GM23338 (cell line): ENCODE data around the gene GPC6. TPM values are rescaled to one million over a fixed set of nuclear protein-coding genes. Genes with fewer than 3 reads are reported as not detected.

Experiments
- ATAC-seq: fragments of 200-7000 bp; cut with Tn5 transposase; 3 replicates; pipeline ENCODE4 v1.9.1; 2020
- DNase-seq: peaks from one replicate; pipeline ENCODE4 v3.0.0-alpha.2; 2015; ENCODE audit warnings: low spot score
- H2AFZ ChIP-seq: fragments of 200-600 bp; sonication (generic); 2 replicates; pipeline ENCODE4 v1.8.0; 2016; ENCODE audit warnings: antibody characterized with exemption, mild to moderate bottlenecking, moderate library complexity
- H3F3A ChIP-seq: fragments of 200-600 bp; sonication (generic); replicated peaks from 2 replicates; pipeline ENCODE4 v1.8.0; 2017; ENCODE audit warnings: antibody characterized with exemption, mixed run types, low read depth
- H3K27ac ChIP-seq: fragments of 200-600 bp; sonication (generic); 2 replicates; pipeline ENCODE4 v1.6.1; 2016; ENCODE audit warnings: low read depth
- H3K27me3 ChIP-seq: fragments of 200-600 bp; sonication (generic); 2 replicates; pipeline ENCODE4 v1.8.0; 2016; ENCODE audit warnings: mild to moderate bottlenecking, mixed run types, moderate library complexity; ENCODE audit not compliant: insufficient read depth
- H3K36me3 ChIP-seq: fragments of 200-600 bp; sonication (generic); 2 replicates; pipeline ENCODE4 v1.8.0; 2016; ENCODE audit warnings: mild to moderate bottlenecking; ENCODE audit not compliant: insufficient read depth
- H3K4me1 ChIP-seq: fragments of 200-600 bp; sonication (generic); 2 replicates; pipeline ENCODE4 v1.8.0; 2016; ENCODE audit warnings: mild to moderate bottlenecking, moderate library complexity; ENCODE audit not compliant: insufficient read depth
- H3K4me2 ChIP-seq: fragments of 200-600 bp; sonication (generic); 2 replicates; pipeline ENCODE4 v1.7.1; 2017; ENCODE audit warnings: mixed run types
- H3K4me3 ChIP-seq: fragments of 200-600 bp; sonication (generic); 2 replicates; pipeline ENCODE4 v1.6.1; 2016; ENCODE audit warnings: mixed run types
- H3K79me2 ChIP-seq: fragments of 200-600 bp; sonication (generic); replicated peaks from 2 replicates; pipeline ENCODE4 v1.8.0; 2017; ENCODE audit warnings: mild to moderate bottlenecking; ENCODE audit not compliant: insufficient read depth
- H3K9me2 ChIP-seq: fragments of 200-600 bp; sonication (generic); 2 replicates; pipeline ENCODE4 v1.8.0; 2017; ENCODE audit not compliant: insufficient read depth
- H4K20me1 ChIP-seq: fragments of 200-600 bp; sonication (generic); replicated peaks from 2 replicates; pipeline ENCODE4 v1.8.0; 2017; ENCODE audit warnings: mild to moderate bottlenecking; ENCODE audit not compliant: insufficient read depth
- H3K27ac Mint-ChIP-seq: 2 replicates; pipeline ENCODE4 v1.8.0; 2020; ENCODE audit warnings: inconsistent platforms, mild to moderate bottlenecking, moderate library complexity, mixed read lengths
- H3K27me3 Mint-ChIP-seq: 3 replicates; pipeline ENCODE4 v1.8.0; 2022; ENCODE audit warnings: low read depth, mild to moderate bottlenecking, moderate library complexity, mixed read lengths, inconsistent platforms; ENCODE audit not compliant: insufficient read depth, poor library complexity
- H3K36me3 Mint-ChIP-seq: 3 replicates; pipeline ENCODE4 v1.8.0; 2021; ENCODE audit warnings: low read depth, mild to moderate bottlenecking, inconsistent platforms, moderate library complexity, mixed read lengths
- H3K4me1 Mint-ChIP-seq: 3 replicates; pipeline ENCODE4 v1.8.0; 2020; ENCODE audit warnings: mild to moderate bottlenecking, inconsistent platforms, mixed read lengths
- H3K4me3 Mint-ChIP-seq: 3 replicates; pipeline ENCODE4 v1.8.0; 2021; ENCODE audit warnings: moderate library complexity, mild to moderate bottlenecking, inconsistent platforms, mixed read lengths
- H3K9me3 Mint-ChIP-seq: 3 replicates; pipeline ENCODE4 v1.8.0; 2020; ENCODE audit warnings: moderate library complexity, mild to moderate bottlenecking, inconsistent platforms, mixed read lengths
- CREB1 ChIP-seq: fragments of 250-450 bp; sonication (Bioruptor Pico); IDR thresholded peaks from 2 replicates; pipeline ENCODE4 v1.5.0; 2020; ENCODE audit warnings: low read depth, mild to moderate bottlenecking, moderate library complexity
- CTCF ChIP-seq, 2 experiments: fragments of 200-600 bp in 1 of 2; sonication (generic) in 1 of 2; conservative IDR thresholded peaks; 2 replicates each; pipeline versions ENCODE4 v1.5.1 to v1.6.1; 2016 to 2017; ENCODE audit warnings: antibody characterized with exemption in 2 of 2, low read depth in 2 of 2, mild to moderate bottlenecking in 2 of 2, moderate library complexity in 1 of 2
- ETS1 ChIP-seq: IDR thresholded peaks from 2 replicates; pipeline ENCODE4 v1.6.1; 2016; ENCODE audit warnings: antibody characterized with exemption
- EZH2 ChIP-seq: fragments of 200-600 bp; sonication (generic); IDR thresholded peaks from one replicate; pipeline ENCODE4 v1.8.0; 2017; ENCODE audit warnings: antibody characterized with exemption, mild to moderate bottlenecking, low read depth; ENCODE audit not compliant: unreplicated experiment
- EZH2phosphoT487 ChIP-seq: fragments of 200-600 bp; sonication (generic); IDR thresholded peaks from one replicate; pipeline ENCODE4 v1.8.1; 2018; ENCODE audit warnings: antibody characterized with exemption; ENCODE audit not compliant: unreplicated experiment
- NANOG ChIP-seq: IDR thresholded peaks from 2 replicates; pipeline ENCODE4 v1.6.1; 2016; ENCODE audit warnings: antibody characterized with exemption, borderline replicate concordance
- POLR2AphosphoS5 ChIP-seq: IDR thresholded peaks from 2 replicates; pipeline ENCODE4 v1.6.1; 2016; ENCODE audit warnings: antibody characterized with exemption, low read depth
- REST ChIP-seq: IDR thresholded peaks from one replicate; pipeline ENCODE4 v1.6.1; 2018; ENCODE audit warnings: antibody characterized with exemption; ENCODE audit not compliant: unreplicated experiment
- ZNF114 ChIP-seq: fragments of 250-450 bp; sonication (Bioruptor Pico); IDR thresholded peaks from 2 replicates; pipeline ENCODE4 v1.5.0; 2020; ENCODE audit warnings: mild to moderate bottlenecking, moderate library complexity
- ZNF331 ChIP-seq: fragments of 250-450 bp; sonication (Bioruptor Pico); IDR thresholded peaks from 2 replicates; pipeline ENCODE4 v1.5.0; 2020; ENCODE audit warnings: low read depth, mild to moderate bottlenecking, moderate library complexity
- ZNF462 ChIP-seq: fragments of 250-450 bp; sonication (Bioruptor Pico); IDR thresholded peaks from 2 replicates; pipeline ENCODE4 v1.5.0; 2020; ENCODE audit warnings: mild to moderate bottlenecking, moderate library complexity
- polyA plus RNA-seq: library from polyadenylated mRNA; unstranded; fragments of >200 nt; fragmentation: Nextera tagmentation; extraction: Ambion mirVana; gene quantifications from 2 replicates; pipeline ENCODE4 v1.2.1, GENCODE V29; 2016
- total RNA-seq: library from RNA; depleted of rRNA; stranded (reverse); fragments of >200 nt; shearing (Covaris generic); gene quantifications from 2 replicates; pipeline ENCODE4 v1.2.3, GENCODE V29; 2014

The GPC6 gene
- total and polyA plus RNA-seq, 2 experiments from 2014 or later = 6.4 to 28.6 TPM

- no peak overlapping the region for H3K4me3 Mint-ChIP-seq
- ATAC-seq (no peak), DNase-seq (no peak)
- H3K27me3 ChIP-seq = no peaks in the 10 kb centered on the region
- no peak overlapping the region for H3K4me3 ChIP-seq
- H3K9me2 ChIP-seq = no peaks in the 10 kb centered on the region
- no peak overlapping the region for H2AFZ ChIP-seq
- TF ChIP-seq CREB1 (CRISPR knock-in tag) = no peak
- no peak for TF ChIP-seq EZH2phosphoT487
- no peak for TF ChIP-seq POLR2AphosphoS5
- TF ChIP-seq EZH2 = no peak
- TF ChIP-seq ZNF114 (CRISPR knock-in tag) = no peak
- TF ChIP-seq ZNF462 (CRISPR knock-in tag) = no peak
- TF ChIP-seq NANOG = no peak
- no peak for TF ChIP-seq ZNF331
- no peak for TF ChIP-seq CTCF (conservative IDR thresholded peaks at IDR 0.05; ENCODE audit: low read depth in 2 of 2)
- TF ChIP-seq REST = no peak
- TF ChIP-seq ETS1 = no peak
- H3K4me2 ChIP-seq = no peak overlapping the region
- H3K36me3 Mint-ChIP-seq = no peaks in the 10 kb centered on the region
- H3K27ac ChIP-seq = no peak overlapping the region
- no peaks in the 10 kb centered on the region for H4K20me1 ChIP-seq
- H3F3A ChIP-seq = no peaks in the 10 kb centered on the region
- no peak overlapping the region for H3K27ac Mint-ChIP-seq
- no peaks in the 10 kb centered on the region; the same call in 2 of the 3 replicates for H3K4me1 Mint-ChIP-seq
- H3K4me1 ChIP-seq = no peaks in the 10 kb centered on the region
- no peaks in the 10 kb centered on the region for H3K36me3 ChIP-seq
- no peaks in the 10 kb centered on the region for H3K9me3 Mint-ChIP-seq
- no peaks in the 10 kb centered on the region for H3K79me2 ChIP-seq
- H3K27me3 Mint-ChIP-seq = no peaks in the 10 kb centered on the region
Observed at GRCh38 chr13:94205896-94206295, 979.3 kb downstream of the GPC6 start.
